GM18861 (cell line): ENCODE data around the gene KLF15.
"Not testable (repeated sequence)": the region's sequence is repeated elsewhere in the genome, so short reads cannot be mapped to it uniquely, and the experiment has no call there.

Experiments used
- ATAC-seq: cut with Tn5 transposase; IDR thresholded peaks from one replicate; pipeline ENCODE4 v1.9.1; 2021; ENCODE audit not compliant: unreplicated experiment

The KLF15 gene

DNA sequence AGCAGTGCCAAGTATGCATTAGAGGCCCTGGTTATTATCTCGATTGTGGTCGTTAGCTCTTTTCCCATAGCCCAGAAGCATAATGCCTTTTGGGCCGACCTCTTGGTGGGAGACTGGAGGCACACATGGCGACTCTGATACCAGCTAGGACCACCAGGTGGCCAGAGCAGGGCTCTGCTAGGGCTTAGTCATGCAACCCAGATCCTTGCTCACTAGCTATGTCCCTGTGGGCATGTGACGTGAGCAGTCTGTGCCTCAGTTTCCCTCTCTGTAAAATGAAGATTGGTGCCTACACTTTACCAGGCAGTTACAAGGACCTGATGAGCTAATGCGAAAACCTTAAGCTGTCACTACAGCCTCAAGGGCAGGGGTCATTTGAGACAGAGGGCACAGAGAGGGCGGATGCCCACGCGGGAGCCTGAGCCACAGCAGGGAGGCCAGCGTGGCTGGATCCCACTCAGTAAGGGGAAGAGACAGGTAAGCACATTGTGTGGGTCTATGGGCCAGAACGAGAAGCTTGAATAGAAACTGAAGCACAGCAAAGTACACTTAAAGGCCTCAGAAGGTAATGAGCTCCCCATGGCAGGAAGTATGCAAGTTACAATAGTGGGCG, 8.8 kb downstream of the KLF15 start:
- ATAC-seq = no peak

- no peak for ATAC-seq
Measured at GRCh38 chr3:126347543-126348161, 9.6 kb downstream of the KLF15 start.

GRCh38 chr3:126346466-126346865, 10.7 kb downstream of the KLF15 start:
- no peak for ATAC-seq

GRCh38 chr3:126345641-126346460, 11.4 kb downstream of the KLF15 start:
- no peak for ATAC-seq

GRCh38 chr3:126345231-126345630, 12.0 kb downstream of the KLF15 start:
- no peak for ATAC-seq

DNA sequence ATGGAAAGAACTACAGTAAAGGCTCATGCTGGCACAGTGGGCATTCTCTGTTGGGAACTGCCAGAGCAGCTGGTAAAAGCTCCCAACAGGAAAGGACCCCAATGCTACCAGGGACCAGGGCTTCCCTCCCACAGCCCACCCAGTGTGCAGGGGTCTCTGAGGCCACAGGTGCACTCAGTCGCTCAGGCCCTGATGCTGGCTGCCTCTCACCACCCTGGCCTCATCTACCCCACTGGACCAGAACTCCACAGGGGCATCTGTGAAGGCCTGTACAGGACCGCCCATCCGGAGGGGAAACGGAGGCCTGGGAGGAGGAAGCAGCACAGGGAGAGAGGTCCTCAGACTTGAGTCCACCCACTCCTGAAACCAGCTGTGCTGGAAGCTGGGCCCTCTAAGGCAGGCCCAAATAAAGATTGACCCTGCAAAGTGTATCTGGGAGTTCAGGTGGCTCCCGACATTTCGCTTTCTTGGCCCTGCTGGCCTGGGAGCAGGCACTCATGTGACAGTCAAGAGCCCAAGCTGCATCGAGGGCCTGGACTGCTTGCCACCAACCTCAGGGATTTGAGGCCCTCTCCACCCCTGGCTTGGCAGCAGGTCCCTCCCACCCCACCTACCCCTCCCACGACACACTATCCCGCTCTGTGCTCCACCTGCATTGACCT, 12.7 kb downstream of the KLF15 start:
- no peak for ATAC-seq

GRCh38 chr3:126343649-126344035, 13.6 kb downstream of the KLF15 start:
- no peak for ATAC-seq

GRCh38 chr3:126342991-126343648, 14.1 kb downstream of the KLF15 start:
- ATAC-seq = no peak

DNA sequence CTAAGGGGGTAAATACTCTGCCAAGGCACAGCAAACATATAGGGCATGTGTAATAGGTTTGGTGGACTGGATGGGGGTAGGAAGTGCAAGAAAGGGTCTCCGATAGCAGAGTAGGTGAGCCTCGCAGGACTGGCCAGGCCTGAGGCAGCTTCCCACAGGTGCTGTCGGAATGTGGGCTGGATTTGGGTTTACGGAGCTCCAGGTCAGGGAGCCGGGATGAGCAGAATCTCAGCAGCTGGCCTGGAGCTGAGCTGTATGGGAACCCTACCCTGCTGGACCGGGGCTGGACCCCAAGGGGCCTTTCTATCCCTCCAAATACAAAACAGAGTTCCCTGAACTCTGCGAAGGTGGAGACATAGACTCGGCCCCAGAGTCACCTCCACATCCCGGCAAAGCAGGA, 15.0 kb downstream of the KLF15 start:
- no peak for ATAC-seq

GRCh38 chr3:126341755-126342150, 15.5 kb downstream of the KLF15 start:
- ATAC-seq = no peak

GRCh38 chr3:126340943-126341754, 16.1 kb downstream of the KLF15 start:
- ATAC-seq = no peak

GRCh38 chr3:126340596-126340942, 16.6 kb downstream of the KLF15 start:
- no peak for ATAC-seq

DNA sequence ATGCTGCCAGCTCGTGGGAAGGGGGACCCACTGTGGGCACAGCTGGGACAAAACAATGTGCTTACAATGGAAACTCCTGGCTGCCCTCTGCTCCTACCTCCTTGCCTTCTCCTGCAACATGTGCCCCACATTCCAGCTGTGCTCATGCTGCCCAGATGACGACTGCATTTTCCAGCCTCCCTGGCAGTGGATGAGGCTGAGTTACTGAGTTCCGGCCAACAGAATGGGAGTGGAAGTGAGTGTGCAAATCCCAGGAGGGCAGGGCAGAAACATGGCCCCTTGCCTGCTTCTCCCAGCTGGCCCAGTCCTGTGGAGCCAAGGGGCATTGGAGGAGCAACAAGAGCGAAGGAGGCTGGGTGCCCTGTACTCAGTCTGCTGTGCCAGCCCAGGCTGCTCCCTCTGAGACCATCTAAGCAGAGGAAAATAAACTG, 17.1 kb downstream of the KLF15 start:
- no peak for ATAC-seq

- ATAC-seq = no peak
Measured at GRCh38 chr3:126339466-126339865, 17.7 kb downstream of the KLF15 start.

- no peak for ATAC-seq
Measured at GRCh38 chr3:126338790-126339288, 18.4 kb downstream of the KLF15 start.

GRCh38 chr3:126337980-126338651, 19.1 kb downstream of the KLF15 start:
- no peak for ATAC-seq

- ATAC-seq = not testable (repeated sequence)
Measured at GRCh38 chr3:126331812-126332336, 25.3 kb downstream of the KLF15 start.

DNA sequence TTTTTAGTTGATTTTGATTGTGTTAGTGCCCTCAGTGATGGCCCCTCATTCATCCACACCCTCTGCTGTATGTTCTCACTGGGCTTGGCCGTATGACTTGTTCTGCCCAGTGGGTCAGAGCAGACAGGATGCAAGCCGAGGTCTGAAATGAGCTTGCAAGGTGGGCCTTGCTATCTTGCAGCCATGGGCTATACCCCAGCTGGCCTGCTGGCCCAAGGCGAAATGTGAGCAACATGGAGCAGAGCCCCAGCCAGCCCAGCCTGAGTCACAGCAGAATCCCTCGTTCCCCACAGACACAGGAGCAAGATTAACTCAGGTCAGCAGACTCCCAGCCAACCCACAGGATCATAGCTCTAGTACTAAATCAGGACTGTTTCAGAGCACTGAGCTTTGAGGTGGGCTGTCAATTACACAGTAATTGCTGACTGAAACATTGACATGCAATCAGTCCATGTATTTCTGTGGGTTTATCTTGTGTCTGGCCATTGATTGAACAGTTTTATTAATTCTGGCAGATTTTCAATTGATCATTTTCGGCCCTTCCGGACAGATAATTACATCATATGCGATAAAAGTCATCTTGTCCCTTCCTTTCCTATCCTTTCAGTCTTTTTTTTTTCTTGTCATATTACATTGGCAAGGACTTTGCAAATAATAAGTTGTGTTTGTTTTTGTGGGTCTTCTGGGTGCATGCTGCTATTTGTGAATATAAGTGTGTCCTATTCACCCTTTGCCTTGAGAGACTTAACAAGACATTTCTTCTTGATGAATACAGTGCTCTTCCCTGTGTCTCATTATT, 27.1 kb downstream of the KLF15 start:
- no peak for ATAC-seq

DNA sequence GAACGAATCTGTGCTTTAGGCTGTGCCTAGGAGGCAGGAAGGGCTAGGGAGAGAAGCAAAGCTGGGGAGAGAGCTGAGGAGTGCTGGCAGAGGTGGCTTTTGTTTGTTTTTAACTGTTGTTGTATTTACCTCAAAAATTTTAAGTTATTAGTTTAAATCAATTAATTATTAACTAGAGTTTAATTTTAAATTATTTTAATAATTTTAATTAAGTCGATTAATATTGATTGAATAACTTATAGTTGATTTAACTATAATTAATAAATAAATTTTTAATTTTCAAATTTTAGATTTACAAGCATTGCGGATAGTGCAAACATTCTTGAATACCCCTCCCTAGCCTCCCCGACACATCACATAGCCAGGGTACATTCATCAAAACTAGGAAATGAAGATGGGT, 30.6 kb downstream of the KLF15 start:
- no peak for ATAC-seq
